HepG2 (cell line): Measurements from ENCODE around the gene TJP3. TPM values are rescaled to one million over a fixed set of nuclear protein-coding genes. Genes with fewer than 3 reads are reported as not detected.

Source experiments
- ATF4 ChIP-seq, 2 experiments: fragments of 450-650 bp in 1 of 2; sonication (generic) in 1 of 2; formaldehyde crosslinking; IDR thresholded peaks; 2 replicates each; pipeline versions ENCODE4 v1.5.0 to v1.8.0; 2020 to 2022; ENCODE audit warnings: mild to moderate bottlenecking in 1 of 2, missing genetic modification reagents in 1 of 2
- DBP ChIP-seq: sonication (generic); formaldehyde crosslinking; IDR thresholded peaks from 2 replicates; pipeline ENCODE4 v1.4.0; 2020; ENCODE audit warnings: missing genetic modification reagents; ENCODE audit errors: not compliant biosample characterization
- EZH2 ChIP-seq: conservative IDR thresholded peaks from 2 replicates; pipeline ENCODE4 v1.6.1; 2012; ENCODE audit warnings: mild to moderate bottlenecking, low read depth, low read length, moderate library complexity
- JUNB ChIP-seq: sonication (generic); formaldehyde crosslinking; IDR thresholded peaks from 2 replicates; pipeline ENCODE4 v1.8.0; 2022; ENCODE audit warnings: missing genetic modification reagents, mild to moderate bottlenecking, borderline replicate concordance
- KDM4B ChIP-seq: sonication (generic); formaldehyde crosslinking; IDR thresholded peaks from 2 replicates; pipeline ENCODE4 v1.4.0; 2020; ENCODE audit warnings: missing genetic modification reagents
- NFRKB ChIP-seq: fragments of 450-650 bp; IDR thresholded peaks from 2 replicates; pipeline ENCODE4 v1.6.1; 2017
- PBX2 ChIP-seq: IDR thresholded peaks from 2 replicates; pipeline ENCODE4 v1.6.1; 2016; ENCODE audit warnings: control low read depth
- SETDB1 ChIP-seq: sonication (generic); formaldehyde crosslinking; IDR thresholded peaks from 2 replicates; pipeline ENCODE4 v1.5.1; 2020; ENCODE audit warnings: missing genetic modification reagents, mild to moderate bottlenecking, borderline replicate concordance
- SOX13 ChIP-seq, 3 experiments: fragments of 450-650 bp in 1 of 3; sonication (generic) in 1 of 3; formaldehyde crosslinking in 1 of 3; IDR thresholded peaks in 2 of 3; conservative IDR thresholded peaks in 1 of 3; 2 replicates each; pipeline versions ENCODE4 v1.5.0 to v1.6.1; 2016 to 2020; ENCODE audit warnings: antibody characterized with exemption in 1 of 3, mild to moderate bottlenecking in 1 of 3, missing compliant biosample characterization in 1 of 3, missing genetic modification reagents in 1 of 3, moderate library complexity in 1 of 3
- TRIM24 ChIP-seq: sonication (generic); formaldehyde crosslinking; IDR thresholded peaks from 2 replicates; pipeline ENCODE4 v1.8.0; 2022; ENCODE audit warnings: mild to moderate bottlenecking, missing genetic modification reagents
- ZBTB4 ChIP-seq: sonication (generic); formaldehyde crosslinking; IDR thresholded peaks from 2 replicates; pipeline ENCODE4 v1.4.0; 2020; ENCODE audit warnings: missing genetic modification reagents, mild to moderate bottlenecking, borderline replicate concordance
- ZBTB7B ChIP-seq: sonication (generic); formaldehyde crosslinking; IDR thresholded peaks from 2 replicates; pipeline ENCODE4 v1.4.0; 2020; ENCODE audit warnings: missing genetic modification reagents
- ZFP37 ChIP-seq: sonication (generic); formaldehyde crosslinking; IDR thresholded peaks from 2 replicates; pipeline ENCODE4 v1.4.0; 2020; ENCODE audit warnings: missing genetic modification reagents, borderline replicate concordance
- ZNF503 ChIP-seq: sonication (generic); formaldehyde crosslinking; IDR thresholded peaks from 2 replicates; pipeline ENCODE4 v1.4.0; 2020; ENCODE audit warnings: missing genetic modification reagents
- ZNF574 ChIP-seq: sonication (generic); formaldehyde crosslinking; IDR thresholded peaks from 2 replicates; pipeline ENCODE4 v1.4.0; 2020; ENCODE audit warnings: missing genetic modification reagents
- ZNF674 ChIP-seq: sonication (generic); formaldehyde crosslinking; IDR thresholded peaks from 2 replicates; pipeline ENCODE4 v1.5.0; 2020; ENCODE audit warnings: low read depth, mild to moderate bottlenecking, missing genetic modification reagents
- polyA plus RNA-seq, 8 experiments: library from polyadenylated mRNA; depleted of rRNA in 3 of 8; stranded (reverse) in 7 of 8; unstranded in 1 of 8; fragments of >200 nt; fragmentation: Illumina TruSeq in 4 of 8; extraction: Trizol in 4 of 8; gene quantifications; 2 replicates each; pipeline versions ENCODE4 v1.2.1 to v1.2.3, GENCODE V29; 2011 to 2016; ENCODE audit warnings: low read depth in 4 of 8, missing spikeins in 1 of 8, mixed read lengths in 1 of 8; ENCODE audit not compliant: insufficient read depth in 1 of 8
- total RNA-seq, 5 experiments: library from RNA; depleted of rRNA; stranded (reverse); fragments of >200 nt; fragmentation: Illumina TruSeq; extraction: Trizol; gene quantifications; 2 replicates each; pipeline ENCODE4 v1.2.3, GENCODE V29; 2016; ENCODE audit warnings: low read depth in 1 of 5

TJP3 gene
- total and polyA plus RNA-seq, 2 of the 13 experiments (the other 11 are each of a cell fraction or from before 2014, with no cell fraction given): 2.3 to 21.5 TPM

GRCh38 chr19:3762501-3763459 lies 54.6 kb downstream of the TJP3 start, which contains the start of gene MRPL54 (continued):
- TF ChIP-seq KDM4B (CRISPR knock-in tag): no peak
- TF ChIP-seq ZNF574 (CRISPR knock-in tag): peak; percentile 88
- no peak for TF ChIP-seq SETDB1 (CRISPR knock-in tag)
- no peak for TF ChIP-seq DBP (CRISPR knock-in tag)
- TF ChIP-seq ZBTB4 (CRISPR knock-in tag): no peak
- no peak for TF ChIP-seq TRIM24 (CRISPR knock-in tag)
- no peak for TF ChIP-seq PBX2
- TF ChIP-seq ZNF503 (CRISPR knock-in tag): no peak
- TF ChIP-seq ATF4 (CRISPR knock-in tag; IDR thresholded peaks at IDR 0.05): peak in 1 of 2 experiments; percentile 80; a peak in 2 of 4 replicates
- no peak for TF ChIP-seq JUNB
- 0 out of 2 replicates have a peak, but pooled peaks have one; percentile 29 for TF ChIP-seq ZBTB7B (CRISPR knock-in tag)
- no peak for TF ChIP-seq ZFP37 (CRISPR knock-in tag)
- no peak for TF ChIP-seq NFRKB
- no peak for TF ChIP-seq SOX13 (IDR thresholded peaks at IDR 0.05)
- no peak for TF ChIP-seq SOX13 (CRISPR knock-in tag; conservative IDR thresholded peaks at IDR 0.05 in 1 of 2, IDR thresholded peaks at IDR 0.05 in 1 of 2)
- no peak for TF ChIP-seq ZNF674 (CRISPR knock-in tag)
- no peak for TF ChIP-seq EZH2
